Caco-2 (cell line): ENCODE results near the gene MRPS27. TPM values are rescaled to one million over a fixed set of nuclear protein-coding genes. Genes with fewer than 3 reads are reported as not detected.
A peak's percentile ranks its signal among the peaks of the same experiment; 100 is the strongest.

Source experiments
- BruUV-seq: library from RNA; stranded (reverse); fragments of 400-500 nt; replicated peaks from 2 replicates; lab custom pipeline; 2021; lab: Mats Ljungman, UMichigan
- CTCF ChIA-PET: fragments of 300-600 bp; sonication (Branson Sonifier 250); formaldehyde crosslinking; loops from one replicate; lab custom pipeline; 2022; ENCODE audit warnings: antibody characterized with exemption; lab: Charles Lee
- POLR2A ChIA-PET: fragments of 300-600 bp; sonication (Branson Sonifier 250); formaldehyde crosslinking; loops from one replicate; lab custom pipeline; 2022; ENCODE audit warnings: antibody characterized with exemption; lab: Charles Lee
- DNase-seq, 2 experiments: peaks; one replicate each; pipeline versions ENCODE4 v3.0.0 to v3.0.0-alpha.2; 2020 to 2022
- H3K27me3 ChIP-seq: replicated peaks from 2 replicates; pipeline ENCODE4 v1.6.0; 2011; ENCODE audit warnings: low read length; ENCODE audit not compliant: control insufficient read depth, insufficient read depth
- H3K36me3 ChIP-seq: 2 replicates; pipeline ENCODE4 v1.5.1; 2011; ENCODE audit warnings: low read length; ENCODE audit not compliant: control insufficient read depth, insufficient read depth
- H3K4me1 ChIP-seq: fragments of 250-450 bp; sonication (Bioruptor Pico); 2 replicates; pipeline ENCODE4 v1.5.1; 2020; ENCODE audit warnings: mild to moderate bottlenecking
- H3K4me3 ChIP-seq: 2 replicates; pipeline ENCODE4 v1.5.1; 2011; ENCODE audit warnings: low read depth, mild to moderate bottlenecking, control low read depth, low read length
- H3K9me3 ChIP-seq: fragments of 250-450 bp; sonication (Bioruptor Pico); 2 replicates; pipeline ENCODE4 v1.5.1; 2020; ENCODE audit warnings: mild to moderate bottlenecking, moderate library complexity
- H3K27ac Mint-ChIP-seq: one replicate; pipeline ENCODE4 v1.8.0; 2022; ENCODE audit warnings: mixed read lengths; ENCODE audit not compliant: unreplicated experiment
- H3K27me3 Mint-ChIP-seq: one replicate; pipeline ENCODE4 v1.8.0; 2022; ENCODE audit warnings: mixed read lengths; ENCODE audit not compliant: insufficient read depth, unreplicated experiment
- H3K36me3 Mint-ChIP-seq: one replicate; pipeline ENCODE4 v1.8.0; 2022; ENCODE audit warnings: mild to moderate bottlenecking, mixed read lengths; ENCODE audit not compliant: insufficient read depth, unreplicated experiment
- H3K4me1 Mint-ChIP-seq: one replicate; pipeline ENCODE4 v1.8.0; 2022; ENCODE audit warnings: low read depth, mixed read lengths; ENCODE audit not compliant: unreplicated experiment
- H3K4me3 Mint-ChIP-seq: one replicate; pipeline ENCODE4 v1.8.0; 2022; ENCODE audit warnings: mild to moderate bottlenecking, moderate library complexity, mixed read lengths; ENCODE audit not compliant: unreplicated experiment
- H3K9me3 Mint-ChIP-seq: one replicate; pipeline ENCODE4 v1.8.0; 2022; ENCODE audit warnings: mixed read lengths; ENCODE audit not compliant: unreplicated experiment
- CTCF ChIP-seq, 2 experiments: fragments of 200-600 bp in 1 of 2; IDR thresholded peaks; 1 replicate in 1 of 2; 2 replicates in 1 of 2; pipeline versions ENCODE4 v1.5.1 to v1.8.0; 2011 to 2022; ENCODE audit warnings: antibody characterized with exemption in 1 of 2, control low read depth in 1 of 2, inconsistent platforms in 1 of 2, low read depth in 1 of 2, low read length in 1 of 2, mild to moderate bottlenecking in 1 of 2, moderate library complexity in 1 of 2; ENCODE audit not compliant: insufficient read depth in 1 of 2, severe bottlenecking in 1 of 2, unreplicated experiment in 1 of 2
- intact Hi-C: fragments of 100-400 bp; cut with micrococcal nuclease; formaldehyde crosslinking; loops from one replicate; pipeline ENCODE4 v1.10.0; 2022; ENCODE audit not compliant: unreplicated experiment
- total RNA-seq: library from RNA; stranded (reverse); gene quantifications from 2 replicates; pipeline ENCODE4 v1.2.3, GENCODE V29; 2022

MRPS27 gene
- total RNA-seq, 1 experiment from 2014 or later: 71.1 TPM

DNA sequence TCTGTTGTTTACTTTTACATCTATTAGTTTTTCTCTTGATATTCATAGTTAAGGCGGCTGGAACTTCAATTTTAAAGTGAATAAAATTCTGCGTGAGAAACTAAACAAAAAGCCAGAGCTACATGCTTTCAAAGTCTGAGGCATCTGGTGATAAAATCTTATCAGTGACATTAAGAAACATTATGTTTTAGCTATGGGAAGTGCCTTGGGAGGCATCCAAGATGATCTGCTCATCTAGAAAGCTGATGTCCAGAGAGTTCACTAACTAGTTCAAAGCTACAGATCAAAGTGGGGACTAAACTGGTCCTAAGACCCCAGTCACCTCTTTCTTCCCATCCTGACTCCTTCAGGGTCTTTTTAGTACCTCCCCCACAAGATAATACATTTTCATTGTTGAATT, 37.2 kb downstream of the MRPS27 start:
- Mint-ChIP-seq H3K27me3 (no peaks in the 10 kb centered on the region), H3K4me3 (no peak overlapping the region), H3K9me3 (no peaks in the 10 kb centered on the region), H3K27ac (peak overlapping the region; percentile 74), H3K4me1 (peaks cover 12% of the 10 kb centered on the region), H3K36me3 (peaks cover 27% of the 10 kb centered on the region)
- Histone ChIP-seq H3K9me3 (no peaks in the 10 kb centered on the region), H3K27me3 (no peaks in the 10 kb centered on the region), H3K36me3 (no peaks in the 10 kb centered on the region), H3K4me3 (no peak overlapping the region), H3K4me1 (0 out of 2 replicates have a peak, but pooled peaks cover 12% of the 10 kb centered on the region)
- POLR2A ChIA-PET: no interaction called here
- TF ChIP-seq CTCF (IDR thresholded peaks at IDR 0.05; ENCODE audit: insufficient read depth in 1 of 2, low read depth in 1 of 2, low read length in 1 of 2, severe bottlenecking in 1 of 2, unreplicated experiment in 1 of 2): no peak
- no peak for DNase-seq
- CTCF ChIA-PET: no interaction called here
- BruUV-seq: no TSS peak
- intact Hi-C loops: no loop called here

GRCh38 chr5:72281764-72282499, 38.1 kb downstream of the MRPS27 start:
- ChIA-PET POLR2A (no interaction called here), CTCF (interaction anchor here (1.4 kb wide), 1 partner anchor 26 kb away, joined by 6 read pairs; no protein-coding TSS in a partner anchor)
- no peak overlapping the region for H3K4me3 ChIP-seq
- Mint-ChIP-seq H3K4me3 (no peak overlapping the region), H3K27ac (peak overlapping the region; percentile 74), H3K36me3 (peaks cover 29% of the 10 kb centered on the region), H3K9me3 (no peaks in the 10 kb centered on the region), H3K4me1 (peaks cover 12% of the 10 kb centered on the region), H3K27me3 (no peaks in the 10 kb centered on the region)
- H3K4me1 ChIP-seq: 0 out of 2 replicates have a peak, but pooled peaks cover 12% of the 10 kb centered on the region
- intact Hi-C loops: no loop called here
- no peak for TF ChIP-seq CTCF (IDR thresholded peaks at IDR 0.05; ENCODE audit: insufficient read depth in 1 of 2, low read depth in 1 of 2, low read length in 1 of 2, severe bottlenecking in 1 of 2, unreplicated experiment in 1 of 2)
- no peaks in the 10 kb centered on the region for H3K36me3 ChIP-seq
- BruUV-seq: TSS peak; percentile 74
- DNase-seq: peak in 1 of 2 experiments; percentile 47
- no peaks in the 10 kb centered on the region for H3K27me3 ChIP-seq
- no peaks in the 10 kb centered on the region for H3K9me3 ChIP-seq

- Mint-ChIP-seq H3K4me1 (peaks cover 12% of the 10 kb centered on the region), H3K27me3 (no peaks in the 10 kb centered on the region), H3K27ac (peak overlapping the region; percentile 74), H3K36me3 (peaks cover 32% of the 10 kb centered on the region), H3K9me3 (no peaks in the 10 kb centered on the region), H3K4me3 (no peak overlapping the region)
- TF ChIP-seq CTCF (IDR thresholded peaks at IDR 0.05; ENCODE audit: insufficient read depth in 1 of 2, low read depth in 1 of 2, low read length in 1 of 2, severe bottlenecking in 1 of 2, unreplicated experiment in 1 of 2): no peak
- Histone ChIP-seq H3K27me3 (no peaks in the 10 kb centered on the region), H3K9me3 (no peaks in the 10 kb centered on the region), H3K4me1 (0 out of 2 replicates have a peak, but pooled peaks cover 12% of the 10 kb centered on the region), H3K36me3 (no peaks in the 10 kb centered on the region), H3K4me3 (no peak overlapping the region)
- intact Hi-C loops: no loop called here
- BruUV-seq: no TSS peak
- ChIA-PET CTCF (interaction anchor here (1.4 kb wide), 1 partner anchor 27 kb away, joined by 6 read pairs; no protein-coding TSS in a partner anchor), POLR2A (no interaction called here)
- no peak for DNase-seq
These were observed 38.6 kb downstream of the MRPS27 start for GRCh38 chr5:72281430-72281763.
